ENCODE results near the gene NOS2.

GRCh38 chr17:27807567-27808470 is 7.5 kb upstream of the NOS2 start:
- no peak for TF ChIP-seq CTCF (IDR thresholded peaks at IDR 0.05)
- no peak for TF ChIP-seq POLR2A (IDR thresholded peaks at IDR 0.05)
